Vagina (tissue), 2 donors: ENCODE measurements around the gene ZNF500. TPM values are rescaled to one million over a fixed set of nuclear protein-coding genes. Genes with fewer than 3 reads are reported as not detected.

Experiments used
- DNase-seq, 2 donors: peaks; one replicate each; pipeline ENCODE4 v3.0.0-alpha.2; 2017; ENCODE audit errors: extremely low spot score in 2 of 2
- H3K27ac ChIP-seq: fragments of 200-600 bp; sonication (generic); one replicate; pipeline ENCODE4 v1.5.1; 2019
- H3K27me3 ChIP-seq: fragments of 200-600 bp; sonication (generic); one replicate; pipeline ENCODE4 v1.5.1; 2019
- H3K36me3 ChIP-seq, 2 donors: fragments of 200-600 bp; sonication (generic); one replicate each; pipeline ENCODE4 v1.5.1; 2017 to 2019
- H3K4me1 ChIP-seq: fragments of 200-600 bp; sonication (generic); one replicate; pipeline ENCODE4 v1.5.1; 2019
- H3K4me3 ChIP-seq, 2 donors: fragments of 200-600 bp; sonication (generic); 1 replicate in 1 of 2; 2 replicates in 1 of 2; pipeline ENCODE4 v1.5.1; 2016 to 2019
- H3K9me3 ChIP-seq: fragments of 200-600 bp; sonication (generic); one replicate; pipeline ENCODE4 v1.5.1; 2019
- CTCF ChIP-seq, 3 experiments: fragments of 450-650 bp in 2 of 3; fragments of 200-600 bp in 1 of 3; sonication (generic) in 1 of 3; IDR thresholded peaks; one replicate each; pipeline ENCODE4 v1.5.1; 2017 to 2019; ENCODE audit warnings: antibody characterized with exemption in 3 of 3, mild to moderate bottlenecking in 2 of 3, moderate library complexity in 2 of 3
- POLR2A ChIP-seq, 2 donors: fragments of 450-650 bp; IDR thresholded peaks; one replicate each; pipeline ENCODE4 v1.6.1; 2017; ENCODE audit warnings: antibody characterized with exemption in 2 of 2, mild to moderate bottlenecking in 2 of 2, moderate library complexity in 2 of 2
- POLR2AphosphoS5 ChIP-seq, 2 donors: sonication (generic); formaldehyde crosslinking; IDR thresholded peaks; one replicate each; pipeline ENCODE4 v1.9.0; 2017; ENCODE audit warnings: antibody characterized with exemption in 2 of 2, mild to moderate bottlenecking in 2 of 2, low read depth in 1 of 2; ENCODE audit not compliant: insufficient read depth in 1 of 2
- intact Hi-C: fragments of 100-400 bp; cut with DNase I; formaldehyde crosslinking; loops from one replicate; pipeline ENCODE4 v1.15.1; 2023
- small RNA-seq: library from RNA; depleted of rRNA; stranded (forward); fragments of <200 nt; gene quantifications from one replicate; pipeline ENCODE3, GENCODE V24; 2016
- total RNA-seq: library from RNA; depleted of rRNA; stranded (reverse); fragments of >200 nt; gene quantifications from one replicate; pipeline ENCODE4 v1.2.3, GENCODE V29; 2016

Gene ZNF500
- total RNA-seq, 1 donor from 2014 or later: 11.0 TPM

- H3K36me3 ChIP-seq: peaks cover 0 to 48% of the 10 kb centered on the region in 2 donors
- H3K4me1 ChIP-seq: peaks cover 6% of the 10 kb centered on the region
- intact Hi-C loops: no loop called here
- H3K27me3 ChIP-seq: no peaks in the 10 kb centered on the region
- no peaks in the 10 kb centered on the region for H3K9me3 ChIP-seq
- DNase-seq: no peak
- TF ChIP-seq POLR2AphosphoS5 (IDR thresholded peaks at IDR 0.05; ENCODE audit: insufficient read depth in 1 of 2, low read depth in 1 of 2): no peak
- H3K4me3 ChIP-seq: no peak overlapping the region
- H3K27ac ChIP-seq: no peak overlapping the region
These were observed 65.8 kb downstream of the ZNF500 start for GRCh38 chr16:4700997-4701743.

- H3K4me3 ChIP-seq: no peak overlapping the region
- H3K27ac ChIP-seq: no peak overlapping the region
- H3K27me3 ChIP-seq: no peaks in the 10 kb centered on the region
- DNase-seq: no peak
- TF ChIP-seq POLR2AphosphoS5 (IDR thresholded peaks at IDR 0.05; ENCODE audit: insufficient read depth in 1 of 2, low read depth in 1 of 2): no peak
- TF ChIP-seq CTCF (IDR thresholded peaks at IDR 0.05): no peak
- no peak for TF ChIP-seq POLR2A (IDR thresholded peaks at IDR 0.05)
- intact Hi-C loops: no loop called here
- H3K36me3 ChIP-seq: peaks cover 0 to 52% of the 10 kb centered on the region in 2 donors
- H3K4me1 ChIP-seq: peaks cover 12% of the 10 kb centered on the region
- H3K9me3 ChIP-seq: no peaks in the 10 kb centered on the region
These were observed 66.5 kb downstream of the ZNF500 start for GRCh38 chr16:4700380-4700996.

DNA sequence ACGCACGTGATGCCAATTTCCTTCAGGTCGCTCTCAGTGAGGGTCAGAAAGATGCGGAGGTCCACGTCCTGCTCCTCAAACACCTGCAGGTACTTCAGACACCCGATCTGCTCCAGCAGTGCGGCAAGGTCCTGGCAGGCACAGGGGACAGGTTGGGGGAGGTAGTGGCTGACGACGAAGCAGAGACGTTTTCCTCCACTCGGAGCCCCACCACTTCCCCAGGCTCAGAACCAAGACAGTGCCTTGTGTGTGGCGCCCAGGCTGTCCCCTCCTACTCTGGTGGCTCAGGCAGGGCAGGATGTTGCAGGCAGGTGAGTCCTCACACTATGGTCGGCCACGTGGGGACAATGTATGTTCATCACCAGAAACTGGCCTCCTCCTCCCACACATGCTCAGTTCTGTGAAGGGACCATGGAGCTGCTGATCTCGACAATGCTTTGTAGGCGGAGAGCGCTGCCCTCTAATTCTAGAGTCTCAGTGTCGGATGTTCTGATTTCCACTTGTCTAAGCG, 67.9 kb downstream of the ZNF500 start:
- no peak overlapping the region for H3K27ac ChIP-seq
- intact Hi-C loops: no loop called here
- TF ChIP-seq POLR2AphosphoS5 (IDR thresholded peaks at IDR 0.05; ENCODE audit: insufficient read depth in 1 of 2, low read depth in 1 of 2) (no peak), POLR2A (IDR thresholded peaks at IDR 0.05) (no peak), CTCF (IDR thresholded peaks at IDR 0.05) (no peak)
- H3K9me3 ChIP-seq: no peaks in the 10 kb centered on the region
- H3K27me3 ChIP-seq: no peaks in the 10 kb centered on the region
- H3K36me3 ChIP-seq: peaks cover 0 to 40% of the 10 kb centered on the region in 2 donors
- DNase-seq: no peak
- no peak overlapping the region for H3K4me3 ChIP-seq
- peaks cover 26% of the 10 kb centered on the region for H3K4me1 ChIP-seq

- Histone ChIP-seq H3K27me3 (no peaks in the 10 kb centered on the region), H3K36me3 (peaks cover 0 to 39% of the 10 kb centered on the region in 2 donors), H3K4me3 (no peak overlapping the region), H3K4me1 (peaks cover 27% of the 10 kb centered on the region), H3K27ac (no peak overlapping the region), H3K9me3 (no peaks in the 10 kb centered on the region)
- intact Hi-C loops: no loop called here
- DNase-seq: no peak
- TF ChIP-seq CTCF (IDR thresholded peaks at IDR 0.05): no peak
These were observed 68.5 kb downstream of the ZNF500 start for GRCh38 chr16:4698321-4699045.

Small RNAs within 50 kb of the gene (small RNA-seq; reads per million reads assigned to genes)
- not detected for gene RF00017

Other genes with a start within 250 kb of the ZNF500 start
- gene CDIP1, start 228.4 kb downstream of the ZNF500 start, total RNA-seq: 13.3 TPM
- not detected for gene C16orf96, start 210.8 kb downstream of the ZNF500 start, total RNA-seq
- 16.9 TPM for gene UBALD1, start 152.3 kb downstream of the ZNF500 start, total RNA-seq
- 40.8 TPM for gene MGRN1, start 142.3 kb downstream of the ZNF500 start, total RNA-seq
- gene NUDT16L1, start 73.6 kb downstream of the ZNF500 start, total RNA-seq: 28.5 TPM
- gene ANKS3, start 32.9 kb downstream of the ZNF500 start, total RNA-seq: 25.3 TPM
- gene DNAAF8, start 32.6 kb downstream of the ZNF500 start, total RNA-seq: not detected
- not detected for gene SEPTIN12, start 21.2 kb upstream of the ZNF500 start, total RNA-seq
- not detected for gene SMIM22, start 28.2 kb upstream of the ZNF500 start, total RNA-seq
- gene ROGDI, start 35.5 kb upstream of the ZNF500 start, total RNA-seq: 14.0 TPM
- 51.6 TPM for gene GLYR1, start 80.1 kb upstream of the ZNF500 start, total RNA-seq
- gene UBN1, start 80.3 kb upstream of the ZNF500 start, total RNA-seq: 17.2 TPM
- gene PPL, start 170.0 kb upstream of the ZNF500 start, total RNA-seq: 391 TPM
- 0.49 TPM for gene SEC14L5, start 191.2 kb upstream of the ZNF500 start, total RNA-seq